ENCODE results near the gene AHRR. TPM values are rescaled to one million over a fixed set of nuclear protein-coding genes. Genes with fewer than 3 reads are reported as not detected.

The AHRR gene
- total and polyA plus RNA-seq, 2 experiments from 2014 or later: 1.8 to 2.4 TPM

DNA sequence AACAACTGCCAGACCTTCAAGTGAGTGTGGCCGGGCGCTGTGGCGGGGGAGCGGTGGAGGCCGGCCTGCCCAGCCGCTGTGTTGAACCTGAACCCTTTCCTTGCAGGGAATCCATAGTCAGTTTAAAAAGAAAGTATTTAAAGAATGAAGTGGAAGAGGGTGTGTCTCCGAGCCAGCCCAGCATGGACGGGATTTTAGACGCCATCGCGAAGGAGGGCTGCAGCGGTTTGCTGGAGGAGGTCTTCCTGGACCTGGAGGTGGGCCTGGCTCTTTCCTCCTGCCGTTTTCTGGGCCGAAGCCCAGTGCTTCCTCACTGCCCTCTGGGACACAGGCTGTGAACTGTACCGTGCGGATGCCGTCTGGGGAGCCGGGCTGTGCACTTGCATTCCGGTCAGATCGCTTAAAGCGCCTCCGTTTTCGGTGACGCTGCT is 140.6 kb downstream of the AHRR start:
- WGBS (ENCODE audit: low lambda C conversion rate, missing lambda C conversion rate): 95% methylated on average over 24 of the region's 24 CpGs
- Histone ChIP-seq H2AFZ (no peak overlapping the region), H3K27me3 (no peaks in the 10 kb centered on the region), H3K36me3 (replicated peaks; ENCODE audit: insufficient read depth, low read depth) (peaks cover 4% of the 10 kb centered on the region), H4K20me1 (ENCODE audit: insufficient read depth, poor library complexity, severe bottlenecking) (no peaks in the 10 kb centered on the region), H3K9me3 (ENCODE audit: low read depth) (no peaks in the 10 kb centered on the region), H3K4me2 (no peak overlapping the region), H3K9me2 (replicated peaks; ENCODE audit: insufficient read depth) (no peaks in the 10 kb centered on the region), H3K79me2 (peaks cover 3% of the 10 kb centered on the region), H3K4me1 (ENCODE audit: insufficient read depth) (no peaks in the 10 kb centered on the region), H3K27ac (no peak overlapping the region), H3K4me3 (no peak overlapping the region)
- TF ChIP-seq EZH2phosphoT487 (IDR thresholded peaks at IDR 0.05; ENCODE audit: low read depth, severe bottlenecking, unreplicated experiment) (no peak), EZH2 (IDR thresholded peaks at IDR 0.05; ENCODE audit: borderline replicate concordance) (no peak)
- TF ChIP-seq, protein P1, sequence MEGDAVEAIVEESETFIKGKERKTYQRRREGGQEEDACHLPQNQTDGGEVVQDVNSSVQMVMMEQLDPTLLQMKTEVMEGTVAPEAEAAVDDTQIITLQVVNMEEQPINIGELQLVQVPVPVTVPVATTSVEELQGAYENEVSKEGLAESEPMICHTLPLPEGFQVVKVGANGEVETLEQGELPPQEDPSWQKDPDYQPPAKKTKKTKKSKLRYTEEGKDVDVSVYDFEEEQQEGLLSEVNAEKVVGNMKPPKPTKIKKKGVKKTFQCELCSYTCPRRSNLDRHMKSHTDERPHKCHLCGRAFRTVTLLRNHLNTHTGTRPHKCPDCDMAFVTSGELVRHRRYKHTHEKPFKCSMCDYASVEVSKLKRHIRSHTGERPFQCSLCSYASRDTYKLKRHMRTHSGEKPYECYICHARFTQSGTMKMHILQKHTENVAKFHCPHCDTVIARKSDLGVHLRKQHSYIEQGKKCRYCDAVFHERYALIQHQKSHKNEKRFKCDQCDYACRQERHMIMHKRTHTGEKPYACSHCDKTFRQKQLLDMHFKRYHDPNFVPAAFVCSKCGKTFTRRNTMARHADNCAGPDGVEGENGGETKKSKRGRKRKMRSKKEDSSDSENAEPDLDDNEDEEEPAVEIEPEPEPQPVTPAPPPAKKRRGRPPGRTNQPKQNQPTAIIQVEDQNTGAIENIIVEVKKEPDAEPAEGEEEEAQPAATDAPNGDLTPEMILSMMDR (IDR thresholded peaks at IDR 0.05; ENCODE audit: poor library complexity): no peak
- DNase-seq (ENCODE audit: low spot score): no peak

DNA sequence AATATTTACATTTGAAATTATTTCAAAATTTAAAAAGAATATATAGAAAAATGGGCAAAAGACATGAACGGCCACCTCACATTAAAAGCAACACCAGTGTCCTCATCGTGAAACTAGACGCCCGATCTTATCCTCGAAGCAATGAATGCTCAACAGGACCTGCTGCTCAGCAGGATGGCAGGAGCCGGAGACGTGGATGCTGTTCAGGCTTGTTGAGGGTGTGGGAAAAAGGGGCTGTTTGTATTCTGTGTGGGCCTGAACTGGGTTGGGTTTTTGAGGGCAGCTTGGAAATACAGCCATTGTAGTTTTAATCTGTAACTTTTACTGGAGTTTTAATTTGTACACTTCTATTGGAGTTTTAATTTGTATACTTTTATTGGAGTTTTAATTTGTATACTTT is 141.8 kb downstream of the AHRR start:
- Histone ChIP-seq H3K27me3 (no peaks in the 10 kb centered on the region), H3K4me2 (no peak overlapping the region), H3K4me1 (ENCODE audit: insufficient read depth) (no peaks in the 10 kb centered on the region), H3K9me3 (ENCODE audit: low read depth) (no peaks in the 10 kb centered on the region), H3K79me2 (peaks cover 3% of the 10 kb centered on the region), H2AFZ (no peak overlapping the region), H3K36me3 (replicated peaks; ENCODE audit: insufficient read depth, low read depth) (peaks cover 4% of the 10 kb centered on the region), H4K20me1 (ENCODE audit: insufficient read depth, poor library complexity, severe bottlenecking) (no peaks in the 10 kb centered on the region), H3K27ac (no peak overlapping the region), H3K4me3 (no peak overlapping the region), H3K9me2 (replicated peaks; ENCODE audit: insufficient read depth) (no peaks in the 10 kb centered on the region)
- no peak for DNase-seq (ENCODE audit: low spot score)
- TF ChIP-seq EZH2 (IDR thresholded peaks at IDR 0.05; ENCODE audit: borderline replicate concordance): no peak
- TF ChIP-seq, protein P1 (IDR thresholded peaks at IDR 0.05; ENCODE audit: poor library complexity): no peak
- TF ChIP-seq EZH2phosphoT487 (IDR thresholded peaks at IDR 0.05; ENCODE audit: low read depth, severe bottlenecking, unreplicated experiment): no peak
- 88% methylated on average over 7 of the region's 7 CpGs for WGBS (ENCODE audit: low lambda C conversion rate, missing lambda C conversion rate)

DNA sequence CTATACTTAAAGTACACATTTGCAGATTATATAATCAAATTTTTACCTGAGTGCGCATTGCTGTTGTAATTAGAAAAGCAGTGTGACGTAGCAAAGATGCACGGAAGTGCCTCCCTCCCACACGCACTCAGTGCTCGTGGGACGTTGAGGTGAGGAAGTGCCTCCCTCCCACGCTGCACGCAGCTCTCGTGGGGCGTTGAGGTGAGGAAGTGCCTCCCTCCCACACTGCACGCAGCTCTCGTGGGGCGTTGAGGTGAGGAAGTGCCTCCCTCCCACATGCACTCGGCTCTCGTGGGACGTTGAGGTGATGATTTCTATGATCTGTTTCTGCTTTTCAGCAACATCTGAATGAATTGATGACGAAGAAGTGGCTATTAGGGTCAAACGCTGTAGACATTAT is 142.4 kb downstream of the AHRR start:
- Histone ChIP-seq H4K20me1 (ENCODE audit: insufficient read depth, poor library complexity, severe bottlenecking) (no peaks in the 10 kb centered on the region), H3K9me3 (ENCODE audit: low read depth) (no peaks in the 10 kb centered on the region), H3K4me3 (no peak overlapping the region), H3K4me1 (ENCODE audit: insufficient read depth) (no peaks in the 10 kb centered on the region), H2AFZ (no peak overlapping the region), H3K27ac (no peak overlapping the region), H3K79me2 (peaks cover 3% of the 10 kb centered on the region), H3K9me2 (replicated peaks; ENCODE audit: insufficient read depth) (no peaks in the 10 kb centered on the region), H3K36me3 (replicated peaks; ENCODE audit: insufficient read depth, low read depth) (peaks cover 4% of the 10 kb centered on the region), H3K27me3 (no peaks in the 10 kb centered on the region), H3K4me2 (no peak overlapping the region)
- TF ChIP-seq EZH2phosphoT487 (IDR thresholded peaks at IDR 0.05; ENCODE audit: low read depth, severe bottlenecking, unreplicated experiment) (no peak), EZH2 (IDR thresholded peaks at IDR 0.05; ENCODE audit: borderline replicate concordance) (no peak)
- TF ChIP-seq, protein P1 (IDR thresholded peaks at IDR 0.05; ENCODE audit: poor library complexity): no peak
- 93% methylated on average over 18 of the region's 18 CpGs for WGBS (ENCODE audit: low lambda C conversion rate, missing lambda C conversion rate)
- DNase-seq (ENCODE audit: low spot score): no peak

DNA sequence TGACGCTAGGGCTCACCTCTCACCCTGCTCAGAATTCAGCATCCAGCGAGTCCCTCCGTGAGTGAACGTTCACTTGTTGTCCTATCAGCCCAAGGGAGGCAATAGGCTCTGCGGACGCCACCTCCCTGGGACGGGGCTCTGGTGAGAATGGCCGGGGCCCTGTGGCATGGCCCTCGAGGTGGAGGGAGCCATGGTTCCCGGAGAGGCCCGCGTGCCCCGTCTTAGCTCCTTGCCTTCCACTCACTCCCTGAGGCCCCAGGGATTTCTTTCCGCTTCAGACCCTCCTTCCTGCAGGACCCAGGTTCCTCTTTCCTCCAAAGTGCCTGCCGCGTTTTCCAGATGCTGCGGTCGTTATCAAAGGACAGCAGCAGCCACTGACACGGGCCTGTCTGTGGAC is 142.9 kb downstream of the AHRR start:
- H3K9me3 ChIP-seq (ENCODE audit: low read depth): no peaks in the 10 kb centered on the region
- H2AFZ ChIP-seq: no peak overlapping the region
- no peaks in the 10 kb centered on the region for H4K20me1 ChIP-seq (ENCODE audit: insufficient read depth, poor library complexity, severe bottlenecking)
- no peak overlapping the region for H3K4me2 ChIP-seq
- no peak overlapping the region for H3K4me3 ChIP-seq
- TF ChIP-seq EZH2phosphoT487 (IDR thresholded peaks at IDR 0.05; ENCODE audit: low read depth, severe bottlenecking, unreplicated experiment) (no peak), EZH2 (IDR thresholded peaks at IDR 0.05; ENCODE audit: borderline replicate concordance) (no peak)
- TF ChIP-seq, protein P1 (IDR thresholded peaks at IDR 0.05; ENCODE audit: poor library complexity): no peak
- no peak for DNase-seq (ENCODE audit: low spot score)
- no peaks in the 10 kb centered on the region for H3K27me3 ChIP-seq
- no peaks in the 10 kb centered on the region for H3K4me1 ChIP-seq (ENCODE audit: insufficient read depth)
- H3K9me2 ChIP-seq (replicated peaks; ENCODE audit: insufficient read depth): no peaks in the 10 kb centered on the region
- 94% methylated on average over 18 of the region's 19 CpGs for WGBS (ENCODE audit: low lambda C conversion rate, missing lambda C conversion rate)
- H3K79me2 ChIP-seq: peaks cover 2% of the 10 kb centered on the region
- no peak overlapping the region for H3K27ac ChIP-seq
- peaks cover 4% of the 10 kb centered on the region for H3K36me3 ChIP-seq (replicated peaks; ENCODE audit: insufficient read depth, low read depth)
